ENCODE data around the gene TEDC2.

- TF ChIP-seq ZNF274 (IDR thresholded peaks at IDR 0.05; ENCODE audit: low read depth, low read length) (no peak), YY1 (IDR thresholded peaks at IDR 0.05; ENCODE audit: insufficient read depth, insufficient read length) (no peak), SUZ12 (IDR thresholded peaks at IDR 0.05; ENCODE audit: extremely low read depth, insufficient read depth, insufficient read length) (no peak)
Measured at GRCh38 chr16:2496223-2497115, 36.6 kb downstream of the TEDC2 start.
